ENCODE results near the gene GARS1. TPM values are rescaled to one million over a fixed set of nuclear protein-coding genes. Genes with fewer than 3 reads are reported as not detected.

Gene GARS1
- total and polyA plus RNA-seq, 9 of the 15 experiments (the other 6 are each of a cell fraction or from before 2014, with no cell fraction given): 142 to 769 (median 272) TPM

DNA sequence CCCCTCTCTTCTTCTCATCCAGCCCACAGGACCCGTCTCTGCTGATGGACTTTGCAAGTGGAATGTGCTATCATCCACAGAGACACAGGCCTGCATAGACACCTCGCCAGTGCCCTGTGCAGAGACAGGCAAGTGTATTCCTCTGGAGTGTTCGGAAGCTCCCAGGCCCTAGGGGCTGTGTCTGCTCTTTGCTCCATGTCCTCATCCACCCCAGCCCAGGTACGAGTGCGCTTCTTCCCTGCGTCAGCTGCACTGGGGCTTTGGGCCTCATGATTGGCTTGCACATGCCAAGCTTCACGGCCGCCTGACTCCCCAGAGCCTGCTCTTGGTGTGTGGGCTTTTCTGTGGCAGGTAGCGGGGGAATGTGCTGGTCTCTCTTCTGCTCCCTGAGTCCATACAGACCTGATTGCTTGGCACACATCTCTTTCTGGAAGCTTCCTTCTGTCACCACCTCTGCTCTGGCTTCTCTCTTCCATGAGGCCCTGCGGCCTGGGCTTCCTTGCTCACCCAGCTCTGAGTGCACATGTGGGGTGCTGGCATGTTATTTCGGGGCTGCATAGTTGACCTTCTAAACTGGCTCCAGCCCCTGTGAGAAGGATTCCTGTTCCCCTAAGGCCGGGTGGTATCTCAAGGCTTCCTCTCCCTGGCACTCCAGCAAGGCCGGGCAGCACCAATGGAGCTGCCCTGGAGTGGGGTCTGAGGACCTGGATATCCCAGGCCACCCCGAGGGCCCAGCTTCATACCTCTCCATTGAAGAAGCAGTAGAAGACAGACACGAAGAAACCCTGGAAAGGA lies 59.8 kb downstream of the GARS1 start:
- H3K4me3 ChIP-seq: no peak overlapping the region
- H3K9ac ChIP-seq (ENCODE audit: insufficient read depth in 1 of 2, low read depth in 2 of 2, low read length in 2 of 2): no peak overlapping the region
- TF ChIP-seq SMARCA5 (IDR thresholded peaks at IDR 0.05): no peak
- TF ChIP-seq ZNF57 (CRISPR knock-in tag; IDR thresholded peaks at IDR 0.05): no peak
- TF ChIP-seq SNIP1 (IDR thresholded peaks at IDR 0.05; ENCODE audit: low read depth): no peak
- no peak for TF ChIP-seq TBP (optimal IDR thresholded peaks at IDR 0.05; ENCODE audit: low read depth, low read length)
- TF ChIP-seq DNMT1 (IDR thresholded peaks at IDR 0.05): no peak
- no peak for TF ChIP-seq NR2F6 (CRISPR knock-in tag; IDR thresholded peaks at IDR 0.05)
- TF ChIP-seq RBM39 (optimal IDR thresholded peaks at IDR 0.05; ENCODE audit: low read depth, low read length): no peak
- no peak for TF ChIP-seq OTX1 (CRISPR knock-in tag; IDR thresholded peaks at IDR 0.05)
- no peak for TF ChIP-seq HDAC2 (IDR thresholded peaks at IDR 0.05)
- TF ChIP-seq, protein P1, sequence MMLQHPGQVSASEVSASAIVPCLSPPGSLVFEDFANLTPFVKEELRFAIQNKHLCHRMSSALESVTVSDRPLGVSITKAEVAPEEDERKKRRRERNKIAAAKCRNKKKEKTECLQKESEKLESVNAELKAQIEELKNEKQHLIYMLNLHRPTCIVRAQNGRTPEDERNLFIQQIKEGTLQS (IDR thresholded peaks at IDR 0.05): no peak
- TF ChIP-seq, protein P1 (CRISPR knock-in tag; conservative IDR thresholded peaks at IDR 0.05): no peak
- TF ChIP-seq, protein P2, sequence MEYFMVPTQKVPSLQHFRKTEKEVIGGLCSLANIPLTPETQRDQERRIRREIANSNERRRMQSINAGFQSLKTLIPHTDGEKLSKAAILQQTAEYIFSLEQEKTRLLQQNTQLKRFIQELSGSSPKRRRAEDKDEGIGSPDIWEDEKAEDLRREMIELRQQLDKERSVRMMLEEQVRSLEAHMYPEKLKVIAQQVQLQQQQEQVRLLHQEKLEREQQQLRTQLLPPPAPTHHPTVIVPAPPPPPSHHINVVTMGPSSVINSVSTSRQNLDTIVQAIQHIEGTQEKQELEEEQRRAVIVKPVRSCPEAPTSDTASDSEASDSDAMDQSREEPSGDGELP (CRISPR knock-in tag; IDR thresholded peaks at IDR 0.05; ENCODE audit: borderline replicate concordance): no peak
- no peak for TF ChIP-seq ZNF583 (CRISPR knock-in tag; IDR thresholded peaks at IDR 0.05)
- TF ChIP-seq ZNF143 (CRISPR knock-in tag; IDR thresholded peaks at IDR 0.05): no peak
- no peak for TF ChIP-seq ZNF436 (CRISPR knock-in tag; IDR thresholded peaks at IDR 0.05)
- no peak for TF ChIP-seq CCNT2 (IDR thresholded peaks at IDR 0.05; ENCODE audit: borderline replicate concordance, extremely low read depth, insufficient read length, low read depth, low read length)
- TF ChIP-seq RBM17 (IDR thresholded peaks at IDR 0.05; ENCODE audit: borderline replicate concordance, low read depth, low read length): no peak
- H3K4me2 ChIP-seq (ENCODE audit: insufficient read depth, low read length): no peak overlapping the region
- DNase-seq (ENCODE audit: extremely low read depth in 1 of 4, low spot score in 3 of 4): no peak
- peaks cover 0 to 43% of the 10 kb centered on the region in 2 experiments; a peak in 3 of 5 replicates for H3K27me3 ChIP-seq (ENCODE audit: control insufficient read depth in 2 of 2, insufficient read depth in 2 of 2, low read length in 2 of 2)
- H3K79me2 ChIP-seq (ENCODE audit: control insufficient read depth, insufficient read depth, low read length): no peaks in the 10 kb centered on the region
- no peak for FAIRE-seq
- H3K4me1 ChIP-seq (replicated peaks in 1 of 2; ENCODE audit: control insufficient read depth in 2 of 2, insufficient read depth in 2 of 2, low read length in 2 of 2): peaks cover 0 to 3% of the 10 kb centered on the region in 2 experiments; a peak in 1 of 5 replicates
- in situ Hi-C loops (cut with MboI): no loop called here
- ChIA-PET POLR2A (interaction anchor here (0.5 to 2.8 kb wide), 6 partner anchors 8 to 313 kb away, joined by 3 to 15 read pairs (median 4); no protein-coding TSS in a partner anchor), CTCF (ENCODE audit: low intra/inter-chr PET ratio) (no interaction called here)
- no peak overlapping the region for H3K27ac ChIP-seq (ENCODE audit: extremely low read depth, low read depth, low read length)
- no peak overlapping the region for H2AFZ ChIP-seq (ENCODE audit: low read depth, low read length)
- no peaks in the 10 kb centered on the region for H3K9me1 ChIP-seq (ENCODE audit: control insufficient read depth, insufficient read depth, low read length)
- H3K36me3 ChIP-seq (ENCODE audit: control insufficient read depth, insufficient read depth, low read length): no peaks in the 10 kb centered on the region
- no TSS peak for BruUV-seq (replicated peaks)
- peaks cover 6% of the 10 kb centered on the region; the same call in 1 of the 2 replicates for H4K20me1 ChIP-seq (replicated peaks; ENCODE audit: control insufficient read depth, insufficient read depth, low read length)
- no peak for ATAC-seq
- intact Hi-C loops (cut with micrococcal nuclease): no loop called here
- no peaks in the 10 kb centered on the region for H3K9me3 ChIP-seq (replicated peaks; ENCODE audit: control insufficient read depth, insufficient read depth, low read depth, low read length)
- 3% methylated on average over 15 of the region's 15 CpGs for WGBS (ENCODE audit: insufficient coverage, low coverage, missing lambda C conversion rate)
